IPS-18a (cell line): ENCODE results near the gene MGRN1.

Source experiments
- H3K27ac ChIP-seq: one replicate; pipeline ENCODE4 v1.5.1; 2013; ENCODE audit warnings: low read length
- H3K27me3 ChIP-seq: one replicate; pipeline ENCODE4 v1.6.1; 2013; ENCODE audit warnings: mild to moderate bottlenecking, low read length; ENCODE audit not compliant: control insufficient read depth, insufficient read depth
- H3K36me3 ChIP-seq: one replicate; pipeline ENCODE4 v1.6.1; 2013; ENCODE audit warnings: low read depth, low read length; ENCODE audit not compliant: control insufficient read depth
- H3K4me1 ChIP-seq: one replicate; pipeline ENCODE4 v1.6.1; 2013; ENCODE audit warnings: low read depth, low read length; ENCODE audit not compliant: control insufficient read depth
- H3K4me3 ChIP-seq: one replicate; pipeline ENCODE4 v1.5.1; 2013; ENCODE audit warnings: low read length
- H3K9ac ChIP-seq: one replicate; pipeline ENCODE4 v1.6.1; 2013; ENCODE audit warnings: mild to moderate bottlenecking, low read length, moderate library complexity
- H3K9me3 ChIP-seq: one replicate; pipeline ENCODE4 v1.6.1; 2013; ENCODE audit warnings: low read depth, low read length; ENCODE audit not compliant: control insufficient read depth

The MGRN1 gene

GRCh38 chr16:4682616-4683254, 58.1 kb downstream of the MGRN1 start:
- H3K27ac ChIP-seq, result no peak overlapping the region
- no peaks in the 10 kb centered on the region for H3K9me3 ChIP-seq
- no peaks in the 10 kb centered on the region for H3K4me1 ChIP-seq
- no peaks in the 10 kb centered on the region for H3K27me3 ChIP-seq
- H3K9ac ChIP-seq, result no peak overlapping the region
- H3K4me3 ChIP-seq, result no peak overlapping the region
- peaks cover 14% of the 10 kb centered on the region for H3K36me3 ChIP-seq

DNA sequence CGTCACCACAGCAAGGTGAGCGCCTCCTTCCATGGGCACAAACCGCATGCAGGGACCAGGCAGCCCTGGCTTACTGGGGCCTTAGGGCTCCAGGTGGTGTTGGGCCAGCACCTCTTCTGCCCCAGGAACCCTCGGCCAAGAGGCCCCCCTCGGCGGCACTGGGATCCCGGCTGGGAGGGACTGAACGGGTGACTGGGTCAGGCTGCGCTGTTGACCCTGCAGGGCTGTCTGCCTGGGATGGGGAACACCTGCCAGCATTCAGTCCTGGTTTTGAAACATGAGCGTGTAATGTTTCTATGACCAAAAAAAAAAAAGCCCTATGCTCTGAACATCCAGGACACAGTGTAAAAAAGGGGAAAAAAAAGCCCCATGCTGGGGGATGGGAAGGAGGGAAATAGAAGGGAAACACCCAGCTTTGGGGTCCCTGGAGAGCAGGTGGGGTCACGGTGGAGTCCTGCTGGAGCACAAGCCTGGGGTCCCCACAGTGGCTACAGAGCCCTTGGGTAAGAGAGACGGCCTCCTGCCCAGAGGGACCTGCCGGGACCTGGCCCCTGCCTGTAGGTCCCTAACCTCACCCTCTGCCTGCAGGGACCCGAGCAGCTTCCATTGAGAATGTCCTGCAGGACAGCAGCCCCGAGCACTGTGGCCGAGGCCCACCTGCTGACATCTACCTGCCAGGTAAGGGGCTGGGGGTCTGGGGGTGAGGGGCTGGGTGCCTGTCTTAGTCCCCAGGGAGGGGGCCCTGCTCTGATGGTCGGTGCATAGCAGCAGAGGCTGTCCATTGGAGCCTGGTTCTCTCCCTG, 58.8 kb downstream of the MGRN1 start:
- Histone ChIP-seq H3K27me3 (no peaks in the 10 kb centered on the region), H3K27ac (no peak overlapping the region), H3K4me3 (no peak overlapping the region), H3K4me1 (no peaks in the 10 kb centered on the region), H3K36me3 (peaks cover 9% of the 10 kb centered on the region), H3K9me3 (no peaks in the 10 kb centered on the region), H3K9ac (no peak overlapping the region)

DNA sequence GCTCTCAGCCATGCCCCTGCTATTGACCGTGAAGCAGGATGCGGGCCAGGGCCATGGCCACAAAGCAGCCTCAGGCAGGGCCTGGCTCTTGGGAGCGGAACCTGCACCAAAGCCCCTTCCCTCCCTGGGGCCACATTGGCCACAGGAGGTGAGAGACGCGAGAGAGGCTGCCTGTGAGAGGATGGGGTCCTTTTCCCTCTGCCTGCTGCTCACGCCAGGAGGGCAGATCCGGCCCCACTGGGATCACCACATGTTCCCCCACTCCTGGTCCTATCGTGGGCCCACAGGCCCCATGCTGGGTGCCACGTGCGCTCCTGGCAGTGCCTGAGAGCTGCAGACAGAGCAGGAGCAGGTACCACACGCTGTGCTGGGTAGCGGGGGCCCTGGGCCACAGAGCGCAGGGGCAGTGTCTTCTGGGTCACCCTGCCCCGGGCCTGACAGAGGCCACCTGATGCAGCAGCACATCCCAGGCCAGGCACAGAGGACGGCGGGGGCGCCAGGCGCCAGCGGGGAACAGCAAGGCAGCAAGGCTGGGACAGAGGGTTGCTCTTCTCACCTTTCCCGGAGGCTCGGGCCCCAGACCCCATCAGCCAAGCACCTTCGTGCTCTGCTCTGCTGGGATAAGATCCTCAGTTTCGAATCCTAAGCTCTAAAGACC, 59.6 kb downstream of the MGRN1 start:
- Histone ChIP-seq H3K9ac (no peak overlapping the region), H3K4me1 (no peaks in the 10 kb centered on the region), H3K27me3 (no peaks in the 10 kb centered on the region), H3K4me3 (no peak overlapping the region), H3K27ac (no peak overlapping the region), H3K36me3 (peaks cover 9% of the 10 kb centered on the region), H3K9me3 (no peaks in the 10 kb centered on the region)

DNA sequence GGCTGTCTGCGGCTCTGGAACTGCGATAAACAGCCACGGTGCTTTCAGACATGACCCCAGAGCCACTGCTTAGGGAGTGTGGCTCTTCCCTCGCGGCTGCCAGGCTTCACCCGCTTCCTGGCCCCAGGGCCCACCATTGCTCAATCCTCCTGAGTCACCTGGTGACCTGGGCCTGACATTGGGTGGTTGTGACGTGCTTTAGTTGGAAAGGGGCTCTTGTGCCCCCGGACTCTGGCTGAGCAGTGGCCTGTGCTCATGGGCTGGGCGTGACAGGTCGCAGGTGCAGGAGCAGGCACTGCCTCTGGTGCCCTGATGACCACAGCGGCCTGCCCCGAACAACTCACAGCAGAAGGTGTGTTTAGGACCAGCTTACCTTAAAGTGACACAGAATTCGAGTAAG, 60.1 kb downstream of the MGRN1 start:
- no peak overlapping the region for H3K27ac ChIP-seq
- H3K9me3 ChIP-seq, result no peaks in the 10 kb centered on the region
- H3K36me3 ChIP-seq, result peaks cover 9% of the 10 kb centered on the region

GRCh38 chr16:4685292-4685691, 60.7 kb downstream of the MGRN1 start:
- no peaks in the 10 kb centered on the region for H3K27me3 ChIP-seq
- peaks cover 9% of the 10 kb centered on the region for H3K36me3 ChIP-seq
- H3K27ac ChIP-seq, result no peak overlapping the region
- H3K4me3 ChIP-seq, result no peak overlapping the region
- H3K9me3 ChIP-seq, result no peaks in the 10 kb centered on the region
- no peak overlapping the region for H3K9ac ChIP-seq
- no peaks in the 10 kb centered on the region for H3K4me1 ChIP-seq

More for the DNA sequence above, 60.1 kb downstream of the MGRN1 start:
- H3K27me3 ChIP-seq, result no peaks in the 10 kb centered on the region
- no peak overlapping the region for H3K9ac ChIP-seq
- H3K4me3 ChIP-seq, result no peak overlapping the region
- no peaks in the 10 kb centered on the region for H3K4me1 ChIP-seq

GRCh38 chr16:4685776-4686496, 61.3 kb downstream of the MGRN1 start:
- Histone ChIP-seq H3K9ac (no peak overlapping the region), H3K27ac (no peak overlapping the region), H3K4me3 (no peak overlapping the region), H3K36me3 (peaks cover 9% of the 10 kb centered on the region), H3K27me3 (no peaks in the 10 kb centered on the region), H3K4me1 (no peaks in the 10 kb centered on the region), H3K9me3 (no peaks in the 10 kb centered on the region)

DNA sequence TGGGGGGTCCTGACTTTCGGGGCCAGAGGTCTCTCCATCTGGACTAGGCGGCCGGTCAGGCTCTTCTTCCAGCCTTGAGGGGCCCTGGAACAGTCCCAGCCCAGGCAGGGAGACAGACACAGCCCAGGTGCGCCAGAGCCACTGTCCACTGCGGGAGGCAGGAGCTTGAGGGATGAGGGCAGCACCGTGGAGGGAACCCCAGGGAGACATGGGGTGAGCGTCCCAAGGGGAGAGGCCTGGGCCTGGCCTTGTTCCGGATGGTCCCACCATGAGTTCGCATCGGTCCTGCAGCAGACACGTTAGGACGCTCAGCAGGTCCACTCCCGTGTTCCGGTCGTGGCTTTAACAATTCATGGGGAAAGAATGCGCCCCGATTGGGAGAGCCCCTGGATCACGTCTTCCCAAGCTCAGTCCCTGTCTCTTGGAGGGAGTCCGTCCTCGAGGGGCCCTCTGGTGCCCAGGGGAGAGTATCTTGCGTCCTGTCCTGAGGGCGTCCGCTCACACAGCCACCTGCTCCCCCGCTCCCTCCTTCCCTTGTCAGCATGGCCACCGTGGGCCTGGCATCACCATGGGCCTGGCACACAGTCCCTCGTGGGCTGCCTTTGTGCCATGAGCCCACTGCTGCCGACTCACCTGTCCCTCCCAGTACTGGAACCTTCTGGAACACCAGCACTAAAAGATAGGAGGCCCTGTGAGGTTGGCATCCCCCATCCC, 62.0 kb downstream of the MGRN1 start:
- Histone ChIP-seq H3K9me3 (no peaks in the 10 kb centered on the region), H3K36me3 (peaks cover 9% of the 10 kb centered on the region), H3K4me1 (no peaks in the 10 kb centered on the region), H3K27me3 (no peaks in the 10 kb centered on the region), H3K27ac (no peak overlapping the region), H3K9ac (no peak overlapping the region), H3K4me3 (no peak overlapping the region)

GRCh38 chr16:4687416-4687815, 62.8 kb downstream of the MGRN1 start:
- H3K27me3 ChIP-seq, result no peaks in the 10 kb centered on the region
- H3K9me3 ChIP-seq, result no peaks in the 10 kb centered on the region
- H3K27ac ChIP-seq, result no peak overlapping the region
- no peaks in the 10 kb centered on the region for H3K4me1 ChIP-seq
- H3K4me3 ChIP-seq, result no peak overlapping the region
- H3K36me3 ChIP-seq, result peaks cover 9% of the 10 kb centered on the region
- no peak overlapping the region for H3K9ac ChIP-seq

DNA sequence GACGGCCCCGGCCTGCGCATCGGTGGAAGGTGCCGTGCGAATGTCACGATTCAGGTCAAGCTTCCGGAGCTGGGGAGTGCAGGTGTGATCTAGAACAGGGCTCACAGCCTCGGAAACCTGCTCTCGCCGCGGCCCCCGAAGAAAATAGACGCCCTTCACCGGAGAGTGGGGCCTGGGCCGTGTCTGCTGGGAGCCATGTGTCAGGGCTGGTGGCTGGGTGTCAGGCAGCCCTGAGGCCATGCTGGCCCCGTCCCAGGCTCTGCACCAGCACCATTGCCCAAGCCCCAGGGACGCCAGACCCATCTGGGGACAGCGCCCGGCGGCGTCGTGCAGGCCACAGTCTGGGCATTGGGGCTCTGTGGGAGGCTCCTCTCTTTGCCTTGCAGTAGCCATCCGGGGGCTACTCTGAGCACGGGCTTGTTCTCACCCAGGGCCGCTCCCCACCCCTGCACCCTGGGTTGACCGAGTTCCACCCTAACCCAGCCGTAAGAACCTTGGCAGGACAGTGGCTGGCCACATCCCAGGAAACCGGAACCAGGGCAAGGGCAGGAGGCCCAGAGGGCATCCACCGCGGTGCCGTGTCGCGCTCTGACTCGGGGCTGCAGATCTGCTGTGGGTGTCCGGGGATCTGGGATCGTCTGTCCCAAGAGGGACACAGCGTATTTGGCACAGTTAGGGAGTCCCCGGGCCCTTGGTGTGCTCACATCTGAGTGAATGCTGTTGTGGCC, 63.5 kb downstream of the MGRN1 start:
- H3K27me3 ChIP-seq, result no peaks in the 10 kb centered on the region
- no peak overlapping the region for H3K9ac ChIP-seq
- H3K4me1 ChIP-seq, result no peaks in the 10 kb centered on the region
- H3K4me3 ChIP-seq, result no peak overlapping the region
- H3K9me3 ChIP-seq, result no peaks in the 10 kb centered on the region
- no peak overlapping the region for H3K27ac ChIP-seq
- H3K36me3 ChIP-seq, result peaks cover 9% of the 10 kb centered on the region

DNA sequence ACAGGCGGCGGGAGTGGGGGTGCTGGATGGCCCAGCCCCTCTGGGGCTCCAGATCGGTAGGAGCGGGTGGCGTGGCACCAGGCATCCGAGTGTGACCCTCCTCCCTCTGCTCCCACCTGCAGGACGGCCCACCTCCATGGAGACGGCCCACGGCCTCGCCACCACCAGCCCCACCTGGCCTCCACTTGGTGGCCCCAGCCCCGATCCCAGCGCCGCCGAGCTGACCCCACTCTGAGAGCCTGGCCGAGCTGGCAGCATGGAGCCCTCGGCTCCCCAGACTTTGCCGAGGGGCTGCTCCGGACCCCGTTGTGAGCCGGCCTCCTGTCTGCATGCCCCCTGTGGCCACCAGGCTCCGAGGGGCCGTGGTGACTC, 64.0 kb downstream of the MGRN1 start:
- Histone ChIP-seq H3K4me1 (no peaks in the 10 kb centered on the region), H3K9ac (no peak overlapping the region), H3K27me3 (no peaks in the 10 kb centered on the region), H3K27ac (no peak overlapping the region), H3K4me3 (no peak overlapping the region), H3K9me3 (no peaks in the 10 kb centered on the region), H3K36me3 (peaks cover 5% of the 10 kb centered on the region)
